GM20431 (cell line): ENCODE measurements around the gene BCR.

Experiments
- in situ Hi-C: fragments of 300-500 bp; cut with MseI, MboI; formaldehyde crosslinking; loops from one replicate; pipeline ENCODE4 v1.15.0; 2020; ENCODE audit warnings: low sequenced_read_pairs; ENCODE audit not compliant: unreplicated experiment

Gene BCR

DNA sequence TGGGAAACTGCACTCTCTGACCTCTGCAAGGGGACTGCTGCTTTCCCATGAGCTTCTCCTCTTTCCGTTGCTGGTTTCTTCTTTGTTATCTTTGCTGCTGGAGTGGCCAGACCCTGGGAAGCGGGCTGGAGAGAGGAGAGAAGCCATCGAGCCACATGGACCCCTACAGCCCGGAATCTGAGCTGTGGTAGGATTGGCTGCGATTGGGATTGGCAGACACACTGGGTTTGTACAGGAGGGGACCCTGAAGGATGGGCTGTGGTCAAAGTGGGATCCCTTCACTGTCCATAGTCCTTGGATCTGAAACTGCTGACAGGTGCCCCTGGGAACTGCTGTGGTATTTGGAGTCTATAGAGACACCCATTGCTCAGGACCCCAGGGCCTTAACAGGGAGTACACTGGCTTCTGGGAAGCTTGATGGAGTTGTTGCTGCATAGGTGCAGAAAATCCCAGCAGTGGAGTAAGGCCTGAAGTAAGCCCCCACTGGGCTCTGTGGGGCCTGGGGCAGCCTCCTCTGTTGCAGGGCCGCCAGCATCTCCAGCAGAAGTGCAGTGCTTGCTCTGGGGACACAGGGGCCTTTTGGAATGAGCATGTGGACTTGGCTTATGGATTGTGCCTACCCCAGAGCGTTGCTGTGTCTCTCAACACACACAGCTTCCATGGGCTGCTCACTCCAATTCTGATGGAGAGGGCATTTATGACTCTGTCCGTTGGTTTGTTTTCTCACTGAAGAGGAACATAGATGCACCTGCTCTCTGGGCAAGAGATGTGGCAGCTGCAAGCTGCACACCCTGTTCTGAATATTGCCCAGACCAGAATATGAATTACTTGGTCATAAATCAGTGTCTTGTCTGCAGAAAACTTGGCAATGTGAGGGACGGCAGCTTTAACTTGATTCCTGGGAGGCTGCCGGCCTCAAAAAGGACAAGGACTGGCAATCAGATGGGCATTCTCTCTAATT lies 32.0 kb downstream of the BCR start:
- in situ Hi-C loops, result no loop called here

DNA sequence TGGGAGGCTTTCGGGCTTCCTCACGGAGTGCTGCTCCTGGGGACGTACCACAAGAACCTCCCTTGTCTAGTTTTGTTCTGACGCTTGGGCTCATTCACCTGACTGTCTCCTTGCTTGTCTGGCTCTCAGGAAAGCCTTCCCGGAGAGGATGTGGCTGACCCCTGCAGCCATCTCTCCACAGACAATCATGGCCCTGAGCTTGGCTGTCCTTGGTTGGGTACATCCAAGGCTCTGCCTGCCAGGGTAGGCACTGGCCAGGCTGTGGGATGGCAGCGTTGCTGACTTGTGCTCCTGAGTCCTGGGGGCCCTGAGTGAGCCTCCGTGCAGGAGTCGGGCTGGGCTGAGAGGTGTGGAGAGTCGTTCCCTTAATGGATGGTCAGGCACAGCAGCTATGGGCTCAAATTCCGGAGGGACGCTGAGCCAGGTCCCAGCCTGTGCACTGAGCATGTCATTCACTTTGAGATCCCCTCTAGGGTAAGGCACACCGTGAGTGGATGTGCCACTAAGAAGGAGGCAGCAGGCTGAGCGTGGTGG lies 32.8 kb downstream of the BCR start:
- in situ Hi-C loops, result no loop called here

DNA sequence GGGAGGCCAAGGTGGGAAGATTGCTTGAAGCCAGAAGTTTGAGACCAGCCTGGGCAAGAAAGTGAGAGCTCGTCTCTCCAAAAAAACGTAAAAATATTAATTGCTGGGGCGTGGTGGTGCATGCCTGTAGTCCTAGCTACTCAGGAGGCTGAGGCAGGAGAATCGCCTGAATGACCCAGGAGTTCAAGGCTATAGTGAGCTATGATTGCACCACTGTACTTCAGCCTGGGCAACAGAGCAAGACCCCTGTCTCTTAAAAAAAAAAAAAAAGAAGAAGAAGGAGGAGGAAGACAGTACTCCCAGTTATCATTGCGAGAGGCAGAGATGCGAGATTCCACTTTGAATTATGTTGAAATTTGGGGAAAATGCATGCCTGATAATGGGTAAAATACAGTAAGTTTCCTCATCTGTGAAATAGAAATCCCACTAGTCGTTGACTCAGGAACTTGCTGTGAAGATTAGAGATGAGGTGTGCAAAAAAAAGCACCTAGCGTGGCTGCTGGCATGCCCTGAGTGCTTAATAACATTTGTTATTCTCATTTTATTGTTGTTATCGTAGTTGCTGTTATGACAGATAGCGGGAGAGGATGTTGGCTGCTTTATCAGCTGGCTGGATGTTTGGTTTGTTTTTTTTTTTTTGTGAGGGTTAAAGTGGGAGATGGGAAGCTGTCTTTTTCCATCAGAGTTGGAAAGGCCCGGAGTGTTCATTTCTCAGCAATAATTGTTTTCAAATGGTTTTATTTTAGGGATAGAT lies 33.4 kb downstream of the BCR start:
- in situ Hi-C loops, result no loop called here

DNA sequence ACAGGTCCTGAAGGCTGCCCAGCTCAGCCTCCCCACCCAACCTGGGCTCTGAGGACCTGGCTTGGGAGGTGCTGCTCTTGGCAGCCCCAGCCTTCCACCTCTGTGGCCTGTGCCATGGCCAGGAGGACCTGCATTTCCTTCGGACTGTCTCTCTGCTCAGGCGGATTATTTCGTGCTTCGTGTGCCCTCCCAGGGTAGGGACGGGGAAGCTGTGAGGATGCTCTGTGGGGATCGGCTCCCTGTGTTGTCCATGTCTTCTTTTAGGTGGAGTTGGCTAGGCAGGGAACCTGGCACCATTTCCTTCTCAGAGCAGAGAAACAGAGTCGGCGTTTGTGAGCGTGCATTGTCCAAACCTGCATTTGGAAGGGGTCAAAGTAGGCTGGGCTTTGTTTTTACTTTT lies 34.1 kb downstream of the BCR start:
- in situ Hi-C loops, result no loop called here

DNA sequence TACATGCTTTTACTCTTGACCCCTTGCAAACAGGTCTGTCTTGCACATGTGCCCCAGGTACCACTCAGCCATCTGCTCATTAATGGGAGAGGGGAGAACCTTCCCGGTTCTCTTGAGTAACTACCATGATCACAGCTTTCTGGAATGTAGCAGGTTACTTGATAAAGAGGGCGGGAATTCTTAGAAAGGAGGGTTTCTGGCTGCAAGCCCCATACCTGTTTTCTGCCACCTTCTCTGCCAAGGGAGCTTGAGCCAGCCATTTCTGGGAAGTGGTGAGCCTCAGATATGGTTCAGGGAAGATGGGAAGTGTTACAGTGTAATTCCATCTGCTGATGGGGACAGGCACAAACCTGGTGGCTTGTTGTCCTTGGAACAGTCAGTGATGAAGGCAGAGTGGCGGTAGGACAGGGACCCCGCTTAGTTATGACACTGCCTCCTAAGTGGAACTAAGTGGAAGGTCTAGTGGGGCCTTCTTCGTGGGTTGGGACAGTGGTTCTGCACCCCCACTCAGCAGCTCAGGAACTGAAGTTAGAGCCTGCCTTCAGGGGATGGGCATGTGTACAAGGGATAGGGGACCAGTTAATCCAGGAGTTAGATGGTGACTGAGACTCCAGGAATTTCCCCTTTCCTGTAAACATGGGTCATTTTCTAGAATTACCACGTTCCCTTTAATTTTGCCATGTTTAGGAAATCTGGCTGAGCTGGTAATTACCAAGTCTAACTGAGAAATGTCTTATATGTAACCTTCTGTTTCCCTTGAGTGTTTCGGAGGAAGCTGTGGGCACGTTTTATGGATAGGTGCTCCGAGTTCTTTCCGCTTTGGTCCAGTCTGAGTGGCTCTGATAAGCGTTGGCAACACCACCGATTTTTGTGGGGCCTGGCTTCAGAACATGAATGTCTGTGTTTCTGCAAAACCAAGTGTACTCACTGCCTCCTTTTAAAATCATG lies 35.3 kb downstream of the BCR start:
- in situ Hi-C loops, result no loop called here

DNA sequence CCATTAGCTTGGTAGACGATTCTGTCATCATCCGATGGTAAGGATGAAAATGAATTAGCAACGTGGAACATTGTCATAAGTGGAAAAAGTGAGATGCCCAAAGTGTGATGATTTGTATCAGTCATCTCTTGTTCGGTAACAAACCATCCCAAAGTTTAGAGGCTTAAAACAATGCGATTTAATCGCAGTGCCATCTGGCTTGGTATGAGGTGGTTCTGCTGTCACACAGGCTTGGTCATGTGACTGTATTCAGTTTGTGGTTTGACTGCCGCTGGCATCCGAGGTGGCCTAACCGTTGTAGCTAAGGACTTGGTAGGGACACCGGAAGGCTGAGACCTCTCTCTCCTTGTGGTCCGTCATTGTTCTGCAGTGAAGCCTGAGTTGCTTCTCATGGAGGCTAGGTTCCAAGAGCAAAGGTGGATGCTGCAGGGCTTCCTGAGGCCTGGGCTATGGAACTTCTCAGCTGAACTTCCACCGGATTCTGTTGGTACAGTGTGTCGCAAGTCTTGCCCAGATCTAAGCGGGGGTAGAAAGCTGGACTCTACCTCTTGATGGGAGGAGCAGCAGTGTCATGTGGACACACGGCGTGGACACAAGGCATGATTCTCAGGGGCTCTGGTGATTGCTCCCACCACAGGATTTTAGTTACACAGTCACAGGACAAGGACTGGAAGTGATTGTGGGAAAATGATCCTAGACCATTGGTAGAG lies 36.3 kb downstream of the BCR start:
- in situ Hi-C loops, result no loop called here

DNA sequence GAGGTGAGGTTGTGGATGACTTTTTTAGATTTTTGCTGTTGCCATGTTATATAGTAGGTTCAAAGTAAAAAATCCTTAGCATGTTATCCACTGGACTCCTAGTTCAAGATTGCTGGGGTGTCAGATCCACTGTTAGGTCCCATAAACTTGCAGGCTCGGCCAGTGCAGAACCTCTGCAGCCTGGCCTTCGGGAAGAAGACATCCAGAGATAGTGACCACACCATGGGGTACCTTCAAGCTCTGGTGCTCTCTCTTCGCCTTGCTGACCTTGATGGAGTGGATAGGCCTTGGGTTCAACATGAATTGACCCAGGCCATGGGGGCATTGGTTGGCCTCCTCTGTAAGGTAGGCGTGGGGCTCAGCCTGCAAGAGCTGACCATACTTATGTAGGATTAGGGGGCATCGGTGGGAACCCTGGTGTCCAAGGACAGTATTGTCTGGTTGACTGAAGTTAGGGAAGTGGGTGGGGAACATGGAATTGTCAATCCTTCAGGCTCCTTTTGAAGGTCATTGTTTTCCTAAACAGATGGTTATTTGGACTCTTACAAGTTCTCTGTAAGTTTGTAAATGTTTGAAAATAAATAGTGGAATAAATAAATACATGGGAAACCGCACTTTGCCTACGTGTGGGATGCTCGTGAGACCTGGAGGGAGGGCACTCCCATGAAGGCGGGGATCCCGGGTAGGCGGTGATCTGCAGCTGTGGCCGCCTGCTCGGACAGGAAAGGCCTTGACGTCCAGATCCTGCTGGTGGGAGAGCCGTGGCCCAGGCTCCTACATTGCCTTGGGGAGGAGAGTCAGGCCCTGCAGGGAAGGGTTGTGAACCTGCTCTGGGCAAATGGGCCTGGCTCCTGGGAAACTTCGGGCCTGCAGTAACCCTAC lies 37.1 kb downstream of the BCR start:
- in situ Hi-C loops, result no loop called here

DNA sequence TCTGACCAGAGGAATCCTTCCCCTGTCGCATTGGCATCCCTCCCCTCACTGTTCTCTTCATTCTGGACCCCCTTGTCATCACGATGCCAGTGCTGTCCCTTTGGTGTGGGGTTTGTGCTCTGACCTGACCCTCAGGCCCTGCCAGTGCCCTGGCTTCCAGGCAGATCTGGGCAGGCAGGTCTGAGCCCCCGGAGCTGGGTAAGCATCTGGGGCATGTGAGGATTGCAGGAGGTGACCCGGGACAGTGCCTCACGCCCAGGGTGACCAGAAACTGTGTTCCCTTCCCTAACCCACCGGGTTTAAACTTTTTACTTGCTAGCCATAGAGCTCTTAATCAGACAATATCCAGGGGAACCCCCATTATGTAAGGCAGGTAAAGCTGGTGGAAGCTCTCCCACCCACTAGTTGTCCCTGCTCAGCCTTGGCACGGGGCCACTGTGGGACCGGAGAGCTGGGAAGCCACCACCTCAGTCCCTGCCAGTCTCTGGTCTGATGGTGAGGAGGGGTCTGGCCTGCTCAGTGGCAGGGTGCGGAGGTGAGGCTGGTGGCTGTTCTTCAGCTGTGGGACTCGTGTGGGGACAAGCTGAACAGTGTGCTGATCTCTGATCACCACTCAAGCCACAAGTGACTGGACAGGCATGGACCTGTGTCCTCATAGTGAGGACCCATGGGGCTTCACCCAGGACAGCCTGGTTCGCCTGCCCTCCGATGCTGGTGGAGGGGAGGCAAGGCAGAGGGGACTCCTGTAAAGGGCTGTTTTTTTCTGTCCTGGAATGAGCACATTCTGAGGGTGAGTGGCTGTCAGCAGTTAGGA lies 38.0 kb downstream of the BCR start:
- in situ Hi-C loops, result no loop called here

DNA sequence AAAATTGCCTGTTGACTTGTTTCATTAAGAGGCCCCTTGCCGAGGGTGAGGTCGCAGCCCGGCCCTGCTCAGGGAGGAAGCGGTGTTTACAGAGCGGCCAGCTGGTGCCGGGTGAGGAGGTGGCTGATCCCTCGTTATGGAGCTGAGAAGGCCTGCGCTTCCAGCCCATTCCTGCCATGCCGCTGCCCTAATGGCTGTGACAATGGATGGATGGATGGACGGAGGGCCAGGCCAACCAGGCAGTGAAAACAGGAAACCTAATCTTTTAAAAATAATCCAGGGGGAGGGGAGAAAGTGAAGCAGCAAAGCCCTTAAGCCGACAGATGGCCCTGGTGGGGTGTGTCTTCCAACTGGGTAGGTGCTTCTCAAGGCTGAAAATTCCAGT lies 38.5 kb downstream of the BCR start:
- in situ Hi-C loops, result no loop called here

DNA sequence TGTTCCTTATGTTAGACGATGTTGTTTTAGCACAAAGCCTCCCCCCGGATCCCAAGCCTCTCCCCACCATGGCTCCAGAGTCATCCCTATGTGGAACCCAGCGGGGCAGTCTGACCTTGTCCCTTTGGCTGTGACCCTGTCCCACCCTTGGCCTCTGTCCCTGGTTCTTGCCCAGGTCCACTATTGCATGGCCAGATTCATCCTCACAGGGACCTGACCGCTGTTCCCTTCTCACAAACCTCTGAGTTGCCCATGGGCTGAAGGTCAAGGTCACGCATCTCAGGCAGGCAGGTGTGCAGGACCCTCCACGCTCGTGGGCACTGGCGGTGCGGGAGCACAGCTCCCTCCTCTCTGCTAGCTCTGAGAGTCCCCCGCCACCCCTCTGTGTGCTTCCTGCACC lies 39.0 kb downstream of the BCR start:
- in situ Hi-C loops, result no loop called here

DNA sequence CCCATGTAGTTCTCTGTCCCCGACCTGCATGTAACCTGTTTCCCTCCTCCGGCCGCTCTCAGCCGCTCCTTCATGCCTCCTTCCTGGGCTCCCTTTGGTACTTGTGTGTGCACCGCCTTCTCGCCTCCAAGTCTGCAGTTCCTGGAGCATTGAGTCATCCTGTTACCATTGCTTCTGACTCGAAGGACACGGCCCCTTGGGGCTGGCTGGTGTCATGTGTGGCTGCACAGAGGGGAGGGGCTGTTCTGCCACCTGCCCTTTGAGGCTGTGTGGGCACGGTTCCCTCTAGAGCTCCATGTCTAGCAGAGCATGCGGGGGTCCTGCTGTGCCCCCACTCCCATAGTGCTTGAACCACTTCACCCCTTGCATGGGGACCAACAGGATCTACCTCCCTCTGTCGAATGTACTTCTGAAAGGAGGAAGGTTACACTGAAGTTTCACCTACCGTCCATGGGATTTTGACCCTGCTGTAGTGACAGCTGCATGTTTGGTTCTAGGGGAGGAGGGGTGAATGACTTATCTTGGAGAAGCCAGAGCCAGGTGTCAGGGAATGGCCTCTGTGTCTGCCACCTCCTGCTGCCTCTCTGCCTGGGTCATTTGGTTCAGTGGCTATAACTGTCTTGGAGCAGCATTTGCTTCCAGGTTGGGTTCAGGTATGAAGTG lies 39.6 kb downstream of the BCR start:
- in situ Hi-C loops, result no loop called here

DNA sequence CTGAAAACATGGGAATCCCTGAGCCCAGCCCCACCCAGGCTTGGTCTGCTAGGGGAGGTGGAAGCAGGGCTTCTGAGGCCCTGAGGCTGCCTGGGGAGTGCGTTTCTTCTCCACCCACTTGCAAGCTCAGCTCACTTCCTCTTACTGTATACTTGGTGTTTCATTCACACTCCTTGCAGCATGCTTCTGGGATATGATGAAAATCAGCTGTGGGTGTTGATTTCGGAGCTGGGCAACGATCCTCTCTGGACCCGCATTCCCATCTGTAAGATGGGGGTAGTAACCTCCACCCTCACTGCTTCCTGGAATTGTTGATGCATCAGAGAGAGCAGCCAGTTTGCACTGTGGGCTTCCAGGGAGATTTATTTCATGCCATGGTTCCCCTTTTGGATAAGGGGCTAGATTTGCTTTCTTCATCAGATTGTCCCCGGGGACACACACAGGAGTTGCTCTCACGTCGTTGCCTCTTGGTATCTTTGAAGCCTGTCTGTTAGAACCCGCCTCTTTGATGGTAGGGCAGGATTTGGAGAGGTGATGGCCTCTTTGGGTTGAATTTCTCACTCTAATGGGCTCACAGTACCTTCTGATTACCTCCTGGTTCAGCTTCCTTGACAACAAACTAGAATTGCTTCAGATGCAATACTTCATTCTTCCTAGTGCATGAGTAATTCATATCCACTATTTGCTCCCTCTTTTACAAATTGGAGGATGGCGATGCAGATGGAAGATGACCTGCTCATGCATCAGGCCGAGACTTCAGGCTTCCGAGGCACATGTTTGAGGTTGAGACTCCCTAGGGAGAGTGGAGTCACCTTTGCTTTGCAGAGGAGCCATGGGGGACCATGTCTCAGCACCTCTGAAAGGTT lies 40.4 kb downstream of the BCR start:
- in situ Hi-C loops, result no loop called here

DNA sequence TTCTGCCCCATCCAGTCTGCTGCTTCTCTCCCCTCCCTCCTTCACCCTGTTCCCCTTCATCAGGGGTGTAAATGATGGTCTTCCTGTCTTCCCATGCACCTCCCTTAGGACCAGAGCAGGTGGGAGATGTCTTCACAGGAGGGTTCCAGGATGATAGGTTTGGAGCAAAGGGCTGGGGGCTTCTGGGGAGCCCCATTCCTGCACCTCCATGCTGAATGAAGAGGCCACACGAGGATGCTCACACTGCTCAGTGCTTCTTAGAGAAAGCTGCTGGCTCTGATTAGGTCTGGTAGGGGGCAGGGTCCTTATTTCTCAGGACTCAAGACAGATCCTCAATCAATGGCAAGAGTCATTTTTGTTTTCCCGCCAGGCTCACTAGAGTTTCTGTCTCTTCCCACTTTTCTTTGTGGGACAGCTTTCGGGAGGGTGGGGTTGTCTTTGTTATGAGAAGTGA lies 41.1 kb downstream of the BCR start:
- in situ Hi-C loops, result no loop called here

DNA sequence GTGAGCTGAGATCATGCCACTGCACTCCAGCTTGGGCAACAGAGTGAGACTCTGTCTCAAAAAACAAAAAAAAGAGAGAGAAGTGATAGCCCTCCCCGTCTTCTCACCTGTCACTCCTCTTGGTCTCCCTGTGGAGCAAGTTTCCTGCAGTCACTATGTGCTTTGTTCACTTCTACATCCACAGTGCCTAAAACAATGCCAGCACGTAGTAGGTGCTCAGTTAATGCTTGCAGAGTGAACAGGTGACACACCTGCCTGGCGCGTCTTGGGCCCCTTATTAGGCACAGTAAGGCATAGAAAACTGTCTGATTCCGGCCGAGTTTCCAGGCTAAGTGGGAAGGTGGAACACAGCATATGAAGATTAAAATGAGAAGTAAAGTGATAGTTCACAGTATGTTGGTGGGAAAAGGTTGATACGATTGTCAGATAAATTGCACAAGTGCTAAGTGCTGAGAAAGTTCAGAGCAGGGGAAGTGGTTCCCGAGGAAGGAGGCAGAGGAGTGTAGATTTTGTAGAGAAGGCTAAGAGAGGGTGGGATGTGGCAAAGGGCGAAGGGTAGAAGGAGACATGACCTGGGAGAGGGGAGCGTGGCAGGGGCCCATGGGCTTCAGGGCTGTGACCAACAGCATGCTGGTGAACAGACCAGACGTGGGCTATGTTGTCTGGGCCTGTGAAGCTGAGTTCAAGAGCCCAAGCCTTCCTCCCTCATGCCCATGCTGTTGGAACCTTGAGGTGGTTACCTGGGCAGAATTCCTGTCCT lies 41.9 kb downstream of the BCR start:
- in situ Hi-C loops, result no loop called here

DNA sequence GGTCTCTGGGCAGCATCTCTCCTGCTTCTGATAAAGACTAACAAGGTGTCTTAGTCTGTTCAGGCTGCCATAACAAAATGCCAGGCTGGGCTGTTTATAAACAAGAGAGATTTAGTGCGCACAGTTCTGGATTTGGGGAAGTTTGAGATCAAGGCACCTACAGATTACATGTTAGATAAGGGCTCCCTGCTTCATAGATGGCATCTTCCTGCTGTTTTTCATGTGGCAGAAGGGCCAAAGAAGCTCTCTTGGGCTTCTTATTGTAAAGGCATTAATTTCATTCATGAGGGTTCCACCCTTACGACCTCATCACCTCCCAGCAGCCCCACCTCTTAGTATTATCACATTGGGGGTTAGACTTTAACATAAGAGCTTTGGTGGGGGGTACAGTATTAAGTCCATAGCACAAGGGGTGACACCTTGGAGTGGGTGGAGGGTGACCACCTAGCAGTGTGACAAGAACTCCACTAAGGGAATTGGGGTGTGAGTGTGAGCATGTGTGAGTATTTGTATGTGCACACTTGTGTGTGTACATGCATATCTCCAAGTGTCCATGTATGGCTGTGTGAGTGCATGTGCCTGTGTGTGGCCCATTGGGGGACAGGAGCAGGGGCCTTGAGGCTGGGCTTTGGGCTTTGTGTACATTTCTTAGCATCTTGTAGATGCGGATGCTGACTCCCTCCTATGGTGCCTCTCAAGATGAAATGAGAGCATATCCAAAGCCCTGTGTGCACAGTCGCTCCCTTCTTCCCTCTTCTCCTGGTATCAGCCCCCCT lies 42.7 kb downstream of the BCR start:
- in situ Hi-C loops, result no loop called here
